GM12891 (cell line): Measurements from ENCODE around the gene LRRFIP2.

ENCODE experiments used
- DNase-seq: peaks from one replicate; pipeline ENCODE4 v3.0.0; 2011; ENCODE audit warnings: low spot score; ENCODE audit not compliant: insufficient read length
- FAIRE-seq: peaks from 2 replicates; lab custom pipeline; 2011; peaks lifted over from hg19 to GRCh38; lab: Jason Lieb, UNC
- PAX5 ChIP-seq: IDR thresholded peaks from 2 replicates; pipeline ENCODE4 v1.6.1; 2011; ENCODE audit warnings: low read length, moderate library complexity, mild to moderate bottlenecking; ENCODE audit not compliant: insufficient read depth, severe bottlenecking
- POLR2A ChIP-seq: IDR thresholded peaks from 2 replicates; pipeline ENCODE4 v1.6.1; 2011; ENCODE audit warnings: low read depth, low read length, control low read depth
- POLR2AphosphoS5 ChIP-seq: IDR thresholded peaks from 2 replicates; pipeline ENCODE4 v1.6.1; 2011; ENCODE audit warnings: low read depth, low read length, control low read depth
- POU2F2 ChIP-seq: IDR thresholded peaks from 2 replicates; pipeline ENCODE4 v1.6.1; 2011; ENCODE audit warnings: low read depth, mild to moderate bottlenecking, control low read depth, low read length, moderate library complexity
- SPI1 ChIP-seq: IDR thresholded peaks from 2 replicates; pipeline ENCODE4 v1.6.1; 2011; ENCODE audit warnings: low read depth, low read length, control low read depth
- TAF1 ChIP-seq: IDR thresholded peaks from 2 replicates; pipeline ENCODE4 v1.6.1; 2011; ENCODE audit warnings: low read depth, low read length, control low read depth

LRRFIP2 gene

DNA sequence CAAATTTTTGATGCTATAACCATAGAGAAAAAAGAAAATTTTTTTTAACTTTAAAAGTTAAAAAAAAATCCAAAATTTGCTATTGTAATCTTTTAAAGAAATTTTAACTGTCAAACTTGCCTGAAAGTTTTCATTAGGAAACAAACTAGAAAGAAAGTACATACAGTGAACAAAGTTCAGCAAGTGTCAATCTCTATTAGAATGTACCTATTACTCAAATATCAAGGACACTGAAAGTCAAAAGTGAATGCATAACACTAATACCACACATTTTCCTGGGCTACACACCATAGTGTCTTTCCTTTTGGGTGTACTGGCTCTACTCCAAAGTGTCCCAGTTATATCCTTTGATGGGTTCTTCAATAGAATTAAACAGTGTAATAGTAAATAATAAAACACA lies 56.8 kb downstream of the LRRFIP2 start:
- TF ChIP-seq PAX5 (no peak), POU2F2 (no peak), POLR2A (no peak), TAF1 (no peak), SPI1 (no peak), POLR2AphosphoS5 (no peak)
- no peak for DNase-seq
- FAIRE-seq, result no peak

GRCh38 chr3:37116998-37117397 lies 57.4 kb downstream of the LRRFIP2 start:
- TF ChIP-seq POLR2A (no peak), POLR2AphosphoS5 (no peak), TAF1 (no peak), POU2F2 (no peak), SPI1 (no peak), PAX5 (no peak)
- FAIRE-seq, result no peak
- DNase-seq, result no peak

GRCh38 chr3:37115446-37115845 lies 58.9 kb downstream of the LRRFIP2 start:
- FAIRE-seq, result peak; percentile 41
- no peak for DNase-seq
- TF ChIP-seq POLR2A (no peak), POLR2AphosphoS5 (no peak), PAX5 (no peak), POU2F2 (no peak), SPI1 (no peak), TAF1 (no peak)

- DNase-seq, result no peak
- TF ChIP-seq POLR2AphosphoS5, result no peak
- no peak for TF ChIP-seq POLR2A
- TF ChIP-seq TAF1, result no peak
- FAIRE-seq, result no peak
These were observed 59.9 kb downstream of the LRRFIP2 start for GRCh38 chr3:37114251-37115145.

DNA sequence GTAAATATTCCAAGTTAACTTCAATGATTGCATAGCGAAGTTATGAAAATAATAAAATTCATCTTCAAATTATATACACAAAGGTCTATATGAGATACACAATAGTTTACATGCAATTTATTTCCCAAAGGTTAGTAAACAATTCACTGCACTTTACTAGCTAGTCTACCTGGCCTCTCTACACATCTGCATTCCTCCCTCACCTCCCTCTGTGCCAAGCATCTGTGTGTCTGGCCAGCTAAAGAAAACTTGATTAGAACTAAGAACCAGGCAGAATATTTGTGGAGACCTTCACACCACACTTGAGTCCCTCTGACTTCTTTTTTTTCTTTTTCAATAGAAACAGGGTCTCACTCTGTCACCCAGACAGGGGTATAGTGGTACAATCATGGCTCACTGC lies 61.4 kb downstream of the LRRFIP2 start:
- TF ChIP-seq PAX5 (no peak), TAF1 (no peak), POLR2A (no peak), POU2F2 (no peak), POLR2AphosphoS5 (no peak), SPI1 (no peak)
- no peak for DNase-seq
- no peak for FAIRE-seq

GRCh38 chr3:37111199-37111598 lies 63.2 kb downstream of the LRRFIP2 start:
- DNase-seq (no peak), FAIRE-seq (no peak)
- TF ChIP-seq TAF1 (no peak), POU2F2 (no peak), POLR2A (no peak), POLR2AphosphoS5 (no peak), PAX5 (no peak), SPI1 (no peak)

DNA sequence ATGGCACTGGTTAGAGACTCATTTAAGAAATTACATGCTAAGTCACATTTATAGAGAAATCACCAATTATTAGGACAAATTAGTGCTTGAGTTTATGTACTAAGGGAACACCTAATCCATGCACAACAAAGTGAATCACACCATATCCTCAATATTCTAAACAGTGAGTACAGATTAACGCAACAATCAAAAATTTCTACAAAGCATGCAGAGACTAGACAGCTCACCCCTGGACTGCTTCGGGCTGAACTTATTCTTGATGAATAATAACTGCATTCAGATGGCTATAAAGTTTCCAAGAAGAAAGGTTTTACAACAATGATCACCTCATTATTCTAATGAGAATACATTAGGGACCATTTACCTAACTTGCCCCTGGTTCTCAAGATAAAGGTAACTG lies 66.5 kb downstream of the LRRFIP2 start:
- DNase-seq (no peak), FAIRE-seq (no peak)
- no peak for TF ChIP-seq PAX5
- no peak for TF ChIP-seq TAF1

GRCh38 chr3:37103103-37103808 lies 71.1 kb downstream of the LRRFIP2 start:
- FAIRE-seq (no peak), DNase-seq (no peak)
- TF ChIP-seq POLR2A (no peak), TAF1 (no peak)

GRCh38 chr3:37100411-37100810 lies 74.0 kb downstream of the LRRFIP2 start:
- FAIRE-seq, result no peak
- DNase-seq, result no peak
- TF ChIP-seq TAF1 (no peak), POLR2A (no peak), POU2F2 (no peak), PAX5 (no peak), SPI1 (no peak), POLR2AphosphoS5 (no peak)
